IMR-90 (cell line): Measurements from ENCODE around the gene MAGEA10. TPM values are rescaled to one million over a fixed set of nuclear protein-coding genes. Genes with fewer than 3 reads are reported as not detected.
"Not testable (repeated sequence)": the region's sequence is repeated elsewhere in the genome, so short reads cannot be mapped to it uniquely, and the experiment has no call there.

Source experiments
- ATAC-seq: fragments of 200-7000 bp; cut with Tn5 transposase; 2 replicates; pipeline ENCODE4 v1.9.1; 2020; ENCODE audit warnings: low read depth, mild to moderate bottlenecking, moderate library complexity
- BruUV-seq: library from RNA; stranded (reverse); fragments of 400-500 nt; replicated peaks from 2 replicates; lab custom pipeline; 2021; lab: Mats Ljungman, UMichigan
- CTCF ChIA-PET: fragments of 300-600 bp; formaldehyde crosslinking; extraction: SDS; loops from one replicate; lab custom pipeline; 2021; ENCODE audit warnings: antibody characterized with exemption; lab: Yijun Ruan, JAX
- POLR2A ChIA-PET: fragments of 300-600 bp; sonication (Branson Sonifier 250); formaldehyde crosslinking; loops from one replicate; lab custom pipeline; 2022; ENCODE audit warnings: antibody characterized with exemption; ENCODE audit not compliant: unreplicated experiment; lab: Charles Lee
- DNase-seq: peaks from one replicate; pipeline ENCODE4 v3.0.0; 2013
- H2AFZ ChIP-seq: replicated peaks from 2 replicates; pipeline ENCODE3; 2013; ENCODE audit warnings: low read length, mild to moderate bottlenecking; ENCODE audit not compliant: poor library complexity
- H2AK5ac ChIP-seq: 2 replicates; pipeline ENCODE4 v1.6.1; 2013; ENCODE audit warnings: low read depth, low read length, inconsistent platforms
- H2AK9ac ChIP-seq: replicated peaks from 2 replicates; pipeline ENCODE3; 2013; ENCODE audit warnings: mild to moderate bottlenecking, low read depth, low read length, moderate library complexity; ENCODE audit not compliant: poor library complexity
- H2BK120ac ChIP-seq: 2 replicates; pipeline ENCODE4 v1.6.1; 2013; ENCODE audit warnings: low read depth, low read length, inconsistent platforms
- H2BK15ac ChIP-seq: 3 replicates; pipeline ENCODE4 v1.6.1; 2013; ENCODE audit warnings: low read depth, low read length, inconsistent platforms
- H2BK20ac ChIP-seq: 2 replicates; pipeline ENCODE4 v1.6.1; 2013; ENCODE audit warnings: low read depth, mild to moderate bottlenecking, inconsistent platforms, low read length, moderate library complexity
- H2BK5ac ChIP-seq: 2 replicates; pipeline ENCODE4 v1.6.1; 2013; ENCODE audit warnings: mild to moderate bottlenecking, low read depth, low read length, inconsistent platforms; ENCODE audit not compliant: poor library complexity, severe bottlenecking
- H3K14ac ChIP-seq: replicated peaks from 2 replicates; pipeline ENCODE4 v1.6.1; 2013; ENCODE audit warnings: low read depth, low read length, inconsistent platforms
- H3K18ac ChIP-seq: 2 replicates; pipeline ENCODE4 v1.6.1; 2013; ENCODE audit warnings: low read depth, low read length, control low read depth
- H3K23ac ChIP-seq: 2 replicates; pipeline ENCODE4 v1.6.1; 2013; ENCODE audit warnings: low read depth, low read length, inconsistent platforms
- H3K27ac ChIP-seq: 2 replicates; pipeline ENCODE4 v1.5.1; 2013; ENCODE audit warnings: mild to moderate bottlenecking, control low read depth, low read length; ENCODE audit not compliant: insufficient read depth
- H3K27me3 ChIP-seq: 2 replicates; pipeline ENCODE4 v1.6.1; 2013; ENCODE audit warnings: low read length; ENCODE audit not compliant: control insufficient read depth, insufficient read depth
- H3K36me3 ChIP-seq: 2 replicates; pipeline ENCODE4 v1.6.1; 2013; ENCODE audit warnings: low read length, mixed read lengths; ENCODE audit not compliant: control insufficient read depth, insufficient read depth
- H3K4ac ChIP-seq: 2 replicates; pipeline ENCODE4 v1.6.1; 2013; ENCODE audit warnings: low read depth, low read length, inconsistent platforms
- H3K4me1 ChIP-seq: 2 replicates; pipeline ENCODE4 v1.6.1; 2013; ENCODE audit warnings: low read length, mixed read lengths; ENCODE audit not compliant: control insufficient read depth, insufficient read depth
- H3K4me2 ChIP-seq: 2 replicates; pipeline ENCODE4 v1.6.1; 2013; ENCODE audit warnings: low read depth, mild to moderate bottlenecking, control low read depth, low read length, moderate library complexity
- H3K4me3 ChIP-seq: 2 replicates; pipeline ENCODE4 v1.5.1; 2013; ENCODE audit warnings: low read depth, mild to moderate bottlenecking, control low read depth, low read length, moderate library complexity; ENCODE audit not compliant: insufficient read depth
- H3K56ac ChIP-seq: 2 replicates; pipeline ENCODE4 v1.6.1; 2013; ENCODE audit warnings: low read length, inconsistent platforms; ENCODE audit not compliant: insufficient read depth; ENCODE audit errors: extremely low read depth
- H3K79me1 ChIP-seq, 2 experiments: 2 replicates each; pipeline ENCODE4 v1.6.1; 2013; ENCODE audit warnings: low read length in 2 of 2, inconsistent platforms in 1 of 2, low read depth in 1 of 2
- H3K9ac ChIP-seq: 2 replicates; pipeline ENCODE4 v1.6.1; 2013; ENCODE audit warnings: low read depth, low read length, control low read depth
- H3K9me1 ChIP-seq: 2 replicates; pipeline ENCODE4 v1.6.1; 2013; ENCODE audit warnings: low read length, inconsistent platforms; ENCODE audit not compliant: insufficient read depth
- H3K9me3 ChIP-seq: 2 replicates; pipeline ENCODE4 v1.6.1; 2013; ENCODE audit warnings: low read length; ENCODE audit not compliant: control insufficient read depth, insufficient read depth
- H4K20me1 ChIP-seq: 2 replicates; pipeline ENCODE4 v1.6.1; 2013; ENCODE audit warnings: low read length, inconsistent platforms; ENCODE audit not compliant: insufficient read depth
- H4K5ac ChIP-seq: 2 replicates; pipeline ENCODE4 v1.6.1; 2013; ENCODE audit warnings: mild to moderate bottlenecking, low read depth, low read length, control low read depth
- H4K8ac ChIP-seq, 2 experiments: 2 replicates each; pipeline ENCODE4 v1.6.1; 2013; ENCODE audit warnings: low read depth in 2 of 2, low read length in 2 of 2, control low read depth in 1 of 2, inconsistent platforms in 1 of 2
- H4K91ac ChIP-seq: 2 replicates; pipeline ENCODE4 v1.6.1; 2013; ENCODE audit warnings: low read depth, low read length, inconsistent platforms; ENCODE audit not compliant: insufficient read depth
- WGBS, 2 experiments: methylation state at CpG; one replicate each; pipeline versions ENCODE4 v1.1.5 to v1.1.7; 2013; ENCODE audit warnings: missing lambda C conversion rate in 2 of 2; ENCODE audit not compliant: insufficient read length in 1 of 2; ENCODE audit errors: extremely low coverage in 2 of 2; 5-methylcytosine and 5-hydroxymethylcytosine counted together
- dilution Hi-C: fragments of 300-500 bp; cut with HindIII; formaldehyde crosslinking; loops from one replicate; pipeline ENCODE4 v1.14.3; 2018; ENCODE audit warnings: low sequenced_read_pairs; ENCODE audit not compliant: unreplicated experiment
- in situ Hi-C: fragments of 300-500 bp; cut with MboI; formaldehyde crosslinking; loops from 3 replicates; pipeline ENCODE4 v1.14.3; 2019; ENCODE audit warnings: low sequenced_read_pairs, inconsistent platforms, mixed read lengths
- intact Hi-C: fragments of 100-400 bp; cut with micrococcal nuclease; formaldehyde crosslinking; loops from 2 replicates; pipeline ENCODE4 v1.10.0; 2022
- polyA plus RNA-seq, 3 experiments: library from polyadenylated mRNA; depleted of rRNA; stranded (reverse); fragments of >200 nt; gene quantifications; 2 replicates each; pipeline ENCODE4 v1.2.3, GENCODE V29; 2012; ENCODE audit warnings: low replicate concordance in 1 of 3
- total RNA-seq: library from RNA; depleted of rRNA; stranded (reverse); fragments of >200 nt; gene quantifications from 2 replicates; pipeline ENCODE4 v1.2.3, GENCODE V29; 2012

MAGEA10 gene
- total and polyA plus RNA-seq, 2 of the 4 experiments (the other 2 are of a cell fraction), result not detected

DNA sequence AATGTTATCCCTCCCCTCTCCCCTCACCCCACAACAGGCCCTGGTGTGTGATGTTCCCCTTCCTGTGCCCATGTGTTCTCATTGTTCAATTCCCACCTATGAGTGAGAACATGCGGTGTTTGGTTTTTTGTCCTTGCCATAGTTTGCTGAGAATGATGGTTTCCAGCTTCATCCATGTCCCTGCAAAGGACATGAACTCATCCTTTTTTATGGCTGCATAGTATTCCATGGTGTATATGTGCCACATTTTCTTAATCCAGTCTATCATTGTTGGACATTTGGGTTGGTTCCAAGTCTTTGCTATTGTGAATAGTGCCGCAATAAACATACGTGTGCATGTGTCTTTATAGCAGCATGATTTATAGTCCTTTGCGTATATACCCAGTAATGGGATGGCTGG lies 35.5 kb upstream of the MAGEA10 start:
- H2BK120ac ChIP-seq, H2AK9ac ChIP-seq, BruUV-seq, dilution Hi-C loops, H3K9me1 ChIP-seq, H3K4me3 ChIP-seq, H2AK5ac ChIP-seq, intact Hi-C loops, H2AFZ ChIP-seq, H3K36me3 ChIP-seq, H3K56ac ChIP-seq, DNase-seq, H3K79me1 ChIP-seq, H3K4me1 ChIP-seq, H4K5ac ChIP-seq, H2BK15ac ChIP-seq, H4K8ac ChIP-seq, H3K18ac ChIP-seq, in situ Hi-C loops, H4K91ac ChIP-seq, H3K14ac ChIP-seq, POLR2A ChIA-PET, H3K4ac ChIP-seq, H4K20me1 ChIP-seq, ATAC-seq, H3K9ac ChIP-seq, H2BK20ac ChIP-seq, H3K27me3 ChIP-seq, H2BK5ac ChIP-seq, H3K27ac ChIP-seq, H3K23ac ChIP-seq, CTCF ChIA-PET, H3K9me3 ChIP-seq, H3K4me2 ChIP-seq: not testable (repeated sequence)
- WGBS, 2 experiments, result no CpG with 5 or more reads among the region's 4 CpGs
